ENCODE results near the gene MATN4.

DNA sequence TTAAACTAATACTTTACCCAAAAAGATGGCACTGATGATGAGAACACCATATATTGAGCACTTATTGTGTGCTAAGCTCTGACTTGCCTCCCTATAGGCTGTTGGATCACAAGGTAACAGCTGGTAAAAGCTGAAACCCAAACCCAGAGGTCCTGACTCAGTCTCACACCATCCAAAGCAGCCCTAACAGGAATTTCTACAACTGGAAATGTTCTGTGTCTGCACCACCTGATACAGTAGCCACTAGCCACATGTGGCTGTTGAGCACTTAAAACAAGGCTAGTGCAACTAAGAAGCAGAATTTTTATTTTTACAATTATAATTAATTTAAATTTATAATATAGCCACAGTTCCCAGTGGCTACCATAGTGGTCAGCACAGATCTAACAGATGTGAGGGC, 15.6 kb upstream of the MATN4 start:
- TF ChIP-seq CTCF (IDR thresholded peaks at IDR 0.05) (no peak), POLR2AphosphoS5 (IDR thresholded peaks at IDR 0.05) (no peak), POLR2A (IDR thresholded peaks at IDR 0.05) (no peak)

Measured in prostate gland (tissue), 2 donors.